Gastroesophageal sphincter (tissue), 4 donors: ENCODE results near the gene FHAD1. TPM values are rescaled to one million over a fixed set of nuclear protein-coding genes. Genes with fewer than 3 reads are reported as not detected.
"Not testable (repeated sequence)": the region's sequence is repeated elsewhere in the genome, so short reads cannot be mapped to it uniquely, and the experiment has no call there.

Experiments
- ATAC-seq: fragments of 150-250 bp; one replicate; pipeline ENCODE4 v1.9.1; 2016; ENCODE audit warnings: mild to moderate bottlenecking, moderate library complexity
- H3K27ac ChIP-seq, 4 donors: fragments of 200-600 bp; sonication (generic) in 3 of 4; 1 replicate in 3 of 4; 2 replicates in 1 of 4; pipeline ENCODE4 v1.5.1; 2016 to 2019
- H3K27me3 ChIP-seq: fragments of 200-600 bp; sonication (generic); one replicate; pipeline ENCODE4 v1.5.1; 2019
- H3K36me3 ChIP-seq, 2 donors: fragments of 200-600 bp; sonication (generic); one replicate each; pipeline ENCODE4 v1.5.1; 2019; ENCODE audit warnings: control low read depth in 1 of 2
- H3K4me1 ChIP-seq, 3 donors: fragments of 200-600 bp; sonication (generic); 1 replicate in 2 of 3; 2 replicates in 1 of 3; pipeline ENCODE4 v1.5.1; 2016 to 2019; ENCODE audit warnings: control low read depth in 2 of 3
- H3K4me3 ChIP-seq, 2 donors: fragments of 200-600 bp; sonication (generic); one replicate each; pipeline ENCODE4 v1.5.1; 2019; ENCODE audit warnings: mild to moderate bottlenecking in 1 of 2, moderate library complexity in 1 of 2
- H3K9me3 ChIP-seq, 3 donors: fragments of 200-600 bp; sonication (generic); one replicate each; pipeline ENCODE4 v1.5.1; 2017 to 2019; ENCODE audit warnings: control low read depth in 2 of 3
- EP300 ChIP-seq: sonication (generic); formaldehyde crosslinking; IDR thresholded peaks from one replicate; pipeline ENCODE4 v1.6.1; 2017; ENCODE audit warnings: antibody characterized with exemption, mild to moderate bottlenecking
- POLR2A ChIP-seq, 2 donors: fragments of 450-650 bp; IDR thresholded peaks; one replicate each; pipeline ENCODE4 v1.6.1; 2017; ENCODE audit warnings: antibody characterized with exemption in 2 of 2, mild to moderate bottlenecking in 2 of 2, moderate library complexity in 1 of 2
- POLR2AphosphoS5 ChIP-seq: sonication (generic); formaldehyde crosslinking; IDR thresholded peaks from one replicate; pipeline ENCODE4 v1.6.1; 2017; ENCODE audit warnings: antibody characterized with exemption
- WGBS, 2 donors: methylation state at CpG; one replicate each; pipeline ENCODE4 v1.1.5; 2018; ENCODE audit warnings: low coverage in 1 of 2; 5-methylcytosine and 5-hydroxymethylcytosine counted together
- total RNA-seq, 4 donors: library from RNA; depleted of rRNA; stranded (reverse); fragments of >200 nt; gene quantifications; one replicate each; pipeline ENCODE4 v1.1.0, GENCODE V29; 2016
- TF ChIP-seq, protein P1 (sequence below), 4 experiments: fragments of 200-600 bp in 2 of 4; fragments of 450-650 bp in 2 of 4; sonication (generic) in 1 of 4; IDR thresholded peaks; one replicate each; pipeline ENCODE4 v1.5.1; 2017 to 2019; ENCODE audit warnings: antibody characterized with exemption in 4 of 4, mild to moderate bottlenecking in 2 of 4, moderate library complexity in 2 of 4

FHAD1 gene
- total RNA-seq, 4 donors from 2014 or later, result 1.1 TPM; not detected in 3

DNA sequence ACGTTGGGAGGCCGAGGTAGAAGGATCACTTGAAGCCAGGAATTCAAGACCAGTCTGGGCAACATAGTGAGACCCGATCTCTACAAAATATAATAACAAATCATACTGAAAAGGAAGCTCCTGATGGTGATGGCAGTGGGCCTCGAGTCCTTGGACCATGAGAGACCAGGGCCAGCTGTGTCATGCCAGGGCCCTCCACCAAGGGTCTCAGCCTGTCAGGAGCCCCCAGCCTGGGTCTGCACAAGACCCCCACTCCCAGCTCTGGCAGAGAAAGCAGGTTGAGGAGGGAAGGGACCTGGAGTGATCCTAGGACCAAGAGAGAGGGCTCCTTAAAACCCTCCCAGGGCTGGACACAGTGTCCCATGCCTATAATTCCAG is 184.5 kb downstream of the FHAD1 start:
- no peak overlapping the region for H3K4me3 ChIP-seq
- WGBS, 2 donors, result 0 to 67% methylated on average over 1 to 3 of the region's 4 CpGs
- no peak overlapping the region for H3K27ac ChIP-seq
- H3K9me3 ChIP-seq, result no peaks in the 10 kb centered on the region
- TF ChIP-seq EP300, result no peak
- TF ChIP-seq, protein P1, sequence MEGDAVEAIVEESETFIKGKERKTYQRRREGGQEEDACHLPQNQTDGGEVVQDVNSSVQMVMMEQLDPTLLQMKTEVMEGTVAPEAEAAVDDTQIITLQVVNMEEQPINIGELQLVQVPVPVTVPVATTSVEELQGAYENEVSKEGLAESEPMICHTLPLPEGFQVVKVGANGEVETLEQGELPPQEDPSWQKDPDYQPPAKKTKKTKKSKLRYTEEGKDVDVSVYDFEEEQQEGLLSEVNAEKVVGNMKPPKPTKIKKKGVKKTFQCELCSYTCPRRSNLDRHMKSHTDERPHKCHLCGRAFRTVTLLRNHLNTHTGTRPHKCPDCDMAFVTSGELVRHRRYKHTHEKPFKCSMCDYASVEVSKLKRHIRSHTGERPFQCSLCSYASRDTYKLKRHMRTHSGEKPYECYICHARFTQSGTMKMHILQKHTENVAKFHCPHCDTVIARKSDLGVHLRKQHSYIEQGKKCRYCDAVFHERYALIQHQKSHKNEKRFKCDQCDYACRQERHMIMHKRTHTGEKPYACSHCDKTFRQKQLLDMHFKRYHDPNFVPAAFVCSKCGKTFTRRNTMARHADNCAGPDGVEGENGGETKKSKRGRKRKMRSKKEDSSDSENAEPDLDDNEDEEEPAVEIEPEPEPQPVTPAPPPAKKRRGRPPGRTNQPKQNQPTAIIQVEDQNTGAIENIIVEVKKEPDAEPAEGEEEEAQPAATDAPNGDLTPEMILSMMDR (IDR thresholded peaks at IDR 0.05), result no peak
- no peak for TF ChIP-seq POLR2A (IDR thresholded peaks at IDR 0.05)
- no peak for TF ChIP-seq POLR2AphosphoS5
- H3K27me3 ChIP-seq, result no peaks in the 10 kb centered on the region
- ATAC-seq, result no peak
- H3K36me3 ChIP-seq, result peaks cover 0 to 37% of the 10 kb centered on the region in 2 donors
- H3K4me1 ChIP-seq, result peaks cover 0 to 17% (median 5%) of the 10 kb centered on the region in 3 donors

DNA sequence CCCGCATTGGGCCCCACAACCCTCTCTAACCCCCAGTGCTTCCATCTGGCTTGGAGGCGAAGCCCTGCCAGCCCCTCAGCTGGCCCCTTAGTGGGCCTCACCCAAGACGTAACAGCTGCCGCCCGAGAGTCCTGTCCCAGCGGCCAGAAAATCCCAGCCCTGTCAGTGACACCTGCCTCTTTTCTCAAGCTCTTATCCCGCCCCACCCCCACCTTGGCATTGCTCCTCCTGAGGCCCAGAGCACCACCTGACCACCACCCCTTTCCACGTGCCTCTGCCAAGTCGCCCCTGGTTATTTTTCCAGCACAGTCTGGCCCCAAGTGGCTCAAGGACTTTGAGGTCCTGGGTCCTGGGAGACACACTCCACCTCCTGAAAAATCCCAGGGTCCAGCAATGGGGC is 185.3 kb downstream of the FHAD1 start:
- Histone ChIP-seq H3K4me1 (peaks cover 0 to 9% (median 2%) of the 10 kb centered on the region in 3 donors), H3K27ac (no peak overlapping the region), H3K9me3 (no peaks in the 10 kb centered on the region), H3K36me3 (peaks cover 0 to 33% of the 10 kb centered on the region in 2 donors), H3K4me3 (no peak overlapping the region), H3K27me3 (no peaks in the 10 kb centered on the region)
- 22 to 42% methylated on average over 5 to 7 of the region's 9 CpGs for WGBS, 2 donors
- ATAC-seq, result no peak
- TF ChIP-seq POLR2A (IDR thresholded peaks at IDR 0.05) (no peak), EP300 (no peak)
- TF ChIP-seq, protein P1 (IDR thresholded peaks at IDR 0.05), result no peak

DNA sequence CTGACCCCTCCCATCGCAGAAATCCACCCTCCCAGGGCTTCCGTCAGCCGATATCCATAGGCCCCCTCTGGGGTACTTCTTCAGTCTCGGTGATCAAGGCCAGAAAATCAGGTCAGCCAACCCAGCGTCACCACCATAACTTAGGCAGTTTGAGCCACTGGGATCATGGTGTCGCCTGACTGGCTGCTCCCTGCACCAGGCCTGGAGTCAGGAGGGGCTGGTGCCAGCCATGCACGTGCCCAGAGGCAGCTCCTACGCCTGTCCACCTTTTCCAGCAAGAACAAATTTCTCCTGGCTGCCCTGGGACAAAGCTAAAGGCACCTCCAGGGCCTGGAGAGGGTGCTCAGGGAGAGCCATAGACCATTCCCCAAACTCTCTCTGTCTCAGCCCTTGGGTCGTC is 186.4 kb downstream of the FHAD1 start:
- Histone ChIP-seq H3K9me3 (no peaks in the 10 kb centered on the region), H3K4me1 (no peaks in the 10 kb centered on the region), H3K4me3 (no peak overlapping the region), H3K36me3 (peaks cover 0 to 21% of the 10 kb centered on the region in 2 donors), H3K27me3 (no peaks in the 10 kb centered on the region), H3K27ac (no peak overlapping the region)
- WGBS, 2 donors, result 71 to 86% methylated on average over 1 to 6 of the region's 9 CpGs
- no peak for TF ChIP-seq POLR2A (IDR thresholded peaks at IDR 0.05)
- TF ChIP-seq EP300, result no peak
- TF ChIP-seq POLR2AphosphoS5, result no peak
- TF ChIP-seq, protein P1 (IDR thresholded peaks at IDR 0.05), result no peak
- no peak for ATAC-seq

DNA sequence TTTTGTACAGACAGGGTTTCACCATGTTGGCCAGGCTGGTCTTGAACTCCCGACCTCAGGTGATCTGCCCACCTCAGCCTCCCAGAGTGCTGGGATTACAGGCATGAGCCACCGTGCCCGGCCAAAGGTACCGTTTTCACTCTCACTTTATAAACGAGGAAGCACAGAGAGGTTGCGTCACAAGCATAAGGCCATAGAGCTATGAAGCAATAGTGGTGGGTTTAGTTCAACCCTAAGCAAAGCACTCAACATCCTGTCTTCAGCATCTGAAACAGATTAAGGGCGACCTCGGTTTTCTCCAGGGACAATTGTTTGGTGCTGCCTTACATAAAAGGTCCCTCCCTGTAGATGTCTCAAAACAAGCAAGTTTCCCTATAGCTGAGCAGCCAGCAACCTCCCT is 187.7 kb downstream of the FHAD1 start:
- not testable (repeated sequence) for H3K9me3 ChIP-seq, H3K4me3 ChIP-seq, H3K36me3 ChIP-seq, H3K27me3 ChIP-seq, ATAC-seq, H3K4me1 ChIP-seq, H3K27ac ChIP-seq
- 48 to 58% methylated on average over 3 of the region's 8 CpGs for WGBS, 2 donors

DNA sequence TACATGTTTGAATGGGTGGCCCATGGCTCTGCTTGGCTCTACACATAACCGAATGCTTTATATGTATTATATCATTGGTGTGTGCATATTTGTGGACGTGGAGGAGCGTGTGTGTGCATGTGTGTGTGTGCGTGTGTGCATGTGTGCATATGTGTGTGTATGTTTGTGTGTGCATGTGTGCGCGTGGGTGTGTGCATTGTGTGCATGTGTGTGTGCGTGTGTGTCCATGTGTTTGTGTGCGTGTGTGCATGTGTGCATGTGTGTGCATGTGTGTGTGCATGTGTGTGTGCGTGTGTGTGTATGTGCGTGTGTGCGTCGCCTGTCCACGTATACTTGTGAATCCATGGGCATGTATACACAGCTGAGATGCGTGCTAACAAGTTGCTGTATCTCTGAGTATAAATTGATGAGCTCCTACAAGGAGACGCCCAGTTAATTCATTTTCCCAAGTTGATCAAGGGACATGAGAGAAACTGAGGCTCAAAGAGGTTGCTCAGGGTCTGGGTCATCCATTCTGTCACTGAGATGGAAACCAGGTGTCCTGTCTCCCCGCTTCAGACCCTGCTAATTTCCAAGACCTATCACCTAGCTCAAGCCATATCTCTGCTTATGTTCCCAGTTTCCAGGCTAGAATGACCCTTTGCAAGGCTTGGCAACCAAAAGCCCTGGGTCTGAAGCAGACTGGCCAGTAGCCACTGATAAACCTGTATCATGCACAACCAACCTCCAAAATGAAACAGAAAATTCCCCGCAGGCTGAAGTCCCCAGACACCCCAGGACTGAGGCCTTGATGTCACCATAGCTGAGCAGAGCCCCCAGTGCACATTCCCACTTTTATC is 188.4 kb downstream of the FHAD1 start:
- Histone ChIP-seq H3K4me1 (no peaks in the 10 kb centered on the region), H3K27ac (no peak overlapping the region), H3K9me3 (no peaks in the 10 kb centered on the region), H3K4me3 (no peak overlapping the region), H3K36me3 (peaks cover 0 to 6% of the 10 kb centered on the region in 2 donors), H3K27me3 (no peaks in the 10 kb centered on the region)
- TF ChIP-seq, protein P1 (IDR thresholded peaks at IDR 0.05), result no peak
- no peak for TF ChIP-seq EP300
- TF ChIP-seq POLR2AphosphoS5, result no peak
- TF ChIP-seq POLR2A (IDR thresholded peaks at IDR 0.05), result no peak
- 98 to 100% methylated on average over 5 to 10 of the region's 17 CpGs for WGBS, 2 donors
- ATAC-seq, result no peak
